ENCODE measurements around the gene ANAPC4.

- TF ChIP-seq, protein P1, sequence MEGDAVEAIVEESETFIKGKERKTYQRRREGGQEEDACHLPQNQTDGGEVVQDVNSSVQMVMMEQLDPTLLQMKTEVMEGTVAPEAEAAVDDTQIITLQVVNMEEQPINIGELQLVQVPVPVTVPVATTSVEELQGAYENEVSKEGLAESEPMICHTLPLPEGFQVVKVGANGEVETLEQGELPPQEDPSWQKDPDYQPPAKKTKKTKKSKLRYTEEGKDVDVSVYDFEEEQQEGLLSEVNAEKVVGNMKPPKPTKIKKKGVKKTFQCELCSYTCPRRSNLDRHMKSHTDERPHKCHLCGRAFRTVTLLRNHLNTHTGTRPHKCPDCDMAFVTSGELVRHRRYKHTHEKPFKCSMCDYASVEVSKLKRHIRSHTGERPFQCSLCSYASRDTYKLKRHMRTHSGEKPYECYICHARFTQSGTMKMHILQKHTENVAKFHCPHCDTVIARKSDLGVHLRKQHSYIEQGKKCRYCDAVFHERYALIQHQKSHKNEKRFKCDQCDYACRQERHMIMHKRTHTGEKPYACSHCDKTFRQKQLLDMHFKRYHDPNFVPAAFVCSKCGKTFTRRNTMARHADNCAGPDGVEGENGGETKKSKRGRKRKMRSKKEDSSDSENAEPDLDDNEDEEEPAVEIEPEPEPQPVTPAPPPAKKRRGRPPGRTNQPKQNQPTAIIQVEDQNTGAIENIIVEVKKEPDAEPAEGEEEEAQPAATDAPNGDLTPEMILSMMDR (IDR thresholded peaks at IDR 0.05) = no peak
- TF ChIP-seq POLR2AphosphoS5 (IDR thresholded peaks at IDR 0.05) (no peak), POLR2A (IDR thresholded peaks at IDR 0.05; ENCODE audit: low read depth) (no peak), EP300 (IDR thresholded peaks at IDR 0.05) (no peak)
Observed at GRCh38 chr4:25451676-25452075, 74.6 kb downstream of the ANAPC4 start.
